Measurements from ENCODE around the gene KL. TPM values are rescaled to one million over a fixed set of nuclear protein-coding genes. Genes with fewer than 3 reads are reported as not detected.

Gene KL
- total RNA-seq, 4 donors from 2014 or later, result 2.6 to 6.9 (median 5.1) TPM

GRCh38 chr13:32989942-32990341 lies 26.3 kb upstream of the KL start:
- no peak for TF ChIP-seq POLR2A (IDR thresholded peaks at IDR 0.05)
- intact Hi-C loops (cut with DNase I; ENCODE audit: low total_unique reads), result no loop called here
- Histone ChIP-seq H3K27me3 (no peaks in the 10 kb centered on the region), H3K27ac (no peak overlapping the region), H3K4me1 (no peaks in the 10 kb centered on the region), H3K9me3 (no peaks in the 10 kb centered on the region), H3K4me3 (no peak overlapping the region), H3K36me3 (no peaks in the 10 kb centered on the region)
- DNase-seq, result no peak

DNA sequence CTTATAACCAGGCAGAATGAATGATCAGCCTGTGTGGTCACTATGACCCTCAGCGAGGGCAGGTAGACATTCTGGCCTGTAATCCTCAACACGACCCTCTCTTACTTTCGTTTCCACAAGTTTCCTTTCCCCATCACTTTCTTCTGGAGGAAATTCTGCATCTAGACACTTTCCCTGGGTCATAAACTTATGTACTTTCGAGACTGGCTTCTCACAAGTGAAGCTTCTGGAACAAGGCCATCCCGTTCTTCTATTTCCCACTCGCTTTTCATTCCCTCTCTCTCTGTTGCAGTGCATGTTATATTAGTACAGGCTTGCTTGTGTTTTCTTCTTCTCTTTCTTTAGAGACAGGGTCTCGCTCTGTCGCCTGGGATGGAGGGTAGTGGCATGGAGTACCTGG lies 23.1 kb upstream of the KL start:
- TF ChIP-seq, protein P1, sequence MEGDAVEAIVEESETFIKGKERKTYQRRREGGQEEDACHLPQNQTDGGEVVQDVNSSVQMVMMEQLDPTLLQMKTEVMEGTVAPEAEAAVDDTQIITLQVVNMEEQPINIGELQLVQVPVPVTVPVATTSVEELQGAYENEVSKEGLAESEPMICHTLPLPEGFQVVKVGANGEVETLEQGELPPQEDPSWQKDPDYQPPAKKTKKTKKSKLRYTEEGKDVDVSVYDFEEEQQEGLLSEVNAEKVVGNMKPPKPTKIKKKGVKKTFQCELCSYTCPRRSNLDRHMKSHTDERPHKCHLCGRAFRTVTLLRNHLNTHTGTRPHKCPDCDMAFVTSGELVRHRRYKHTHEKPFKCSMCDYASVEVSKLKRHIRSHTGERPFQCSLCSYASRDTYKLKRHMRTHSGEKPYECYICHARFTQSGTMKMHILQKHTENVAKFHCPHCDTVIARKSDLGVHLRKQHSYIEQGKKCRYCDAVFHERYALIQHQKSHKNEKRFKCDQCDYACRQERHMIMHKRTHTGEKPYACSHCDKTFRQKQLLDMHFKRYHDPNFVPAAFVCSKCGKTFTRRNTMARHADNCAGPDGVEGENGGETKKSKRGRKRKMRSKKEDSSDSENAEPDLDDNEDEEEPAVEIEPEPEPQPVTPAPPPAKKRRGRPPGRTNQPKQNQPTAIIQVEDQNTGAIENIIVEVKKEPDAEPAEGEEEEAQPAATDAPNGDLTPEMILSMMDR (IDR thresholded peaks at IDR 0.05), result no peak
- TF ChIP-seq POLR2A (IDR thresholded peaks at IDR 0.05), result no peak
- Histone ChIP-seq H3K4me3 (no peak overlapping the region), H3K36me3 (no peaks in the 10 kb centered on the region), H3K4me1 (no peaks in the 10 kb centered on the region), H3K27ac (no peak overlapping the region), H3K9me3 (no peaks in the 10 kb centered on the region), H3K27me3 (no peaks in the 10 kb centered on the region)
- intact Hi-C loops (cut with DNase I; ENCODE audit: low total_unique reads), result no loop called here
- no peak for DNase-seq

DNA sequence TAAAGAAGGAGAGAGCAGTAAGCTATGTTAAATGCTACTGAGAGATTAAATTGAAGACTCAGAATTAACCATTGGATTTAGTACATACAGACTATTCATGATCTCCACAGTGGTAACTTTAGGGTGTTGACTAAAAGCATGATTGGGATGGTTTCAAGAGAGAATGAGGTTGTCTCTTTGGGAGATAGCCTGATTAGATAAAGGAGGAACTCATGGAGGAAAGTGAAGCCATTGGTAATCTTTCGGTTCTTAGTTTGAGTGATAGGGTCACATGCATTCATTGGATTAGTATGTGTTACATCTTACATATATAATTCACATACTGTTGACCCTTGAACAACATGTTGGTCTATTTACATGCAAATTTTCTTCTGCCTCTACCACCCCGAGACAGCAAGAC lies 18.8 kb upstream of the KL start:
- no peak for DNase-seq
- Histone ChIP-seq H3K9me3 (no peaks in the 10 kb centered on the region), H3K27ac (no peak overlapping the region), H3K36me3 (no peaks in the 10 kb centered on the region), H3K27me3 (no peaks in the 10 kb centered on the region), H3K4me3 (no peak overlapping the region), H3K4me1 (no peaks in the 10 kb centered on the region)
- intact Hi-C loops (cut with DNase I; ENCODE audit: low total_unique reads), result no loop called here
- TF ChIP-seq POLR2A (IDR thresholded peaks at IDR 0.05), result no peak
- TF ChIP-seq, protein P1 (IDR thresholded peaks at IDR 0.05), result no peak

DNA sequence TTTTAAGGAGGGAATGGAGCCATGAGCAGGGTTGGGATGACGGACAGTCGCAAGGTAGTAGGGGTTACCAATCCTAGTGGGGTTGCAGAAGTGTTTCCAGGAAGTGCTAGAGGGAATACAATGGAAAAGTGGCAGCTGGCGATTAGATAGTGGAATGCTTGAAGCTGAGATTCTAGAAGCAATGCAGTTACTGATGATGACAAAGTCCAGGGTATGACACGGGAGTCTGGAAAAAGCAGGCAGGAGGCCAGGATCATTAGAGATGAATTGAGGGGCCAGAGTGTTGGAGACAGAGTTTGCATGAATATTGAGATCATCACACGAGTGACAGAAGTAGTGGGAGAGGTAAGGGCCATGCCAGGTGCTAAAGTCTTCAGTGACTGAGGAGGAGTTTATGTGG lies 17.3 kb upstream of the KL start:
- no peak overlapping the region for H3K4me3 ChIP-seq
- H3K27me3 ChIP-seq, result no peaks in the 10 kb centered on the region
- H3K36me3 ChIP-seq, result no peaks in the 10 kb centered on the region
- TF ChIP-seq, protein P1 (IDR thresholded peaks at IDR 0.05), result no peak
- no peak for TF ChIP-seq POLR2A (IDR thresholded peaks at IDR 0.05)
- H3K4me1 ChIP-seq, result no peaks in the 10 kb centered on the region
- H3K27ac ChIP-seq, result no peak overlapping the region
- intact Hi-C loops (cut with DNase I; ENCODE audit: low total_unique reads), result no loop called here
- no peak for DNase-seq
- H3K9me3 ChIP-seq, result no peaks in the 10 kb centered on the region

DNA sequence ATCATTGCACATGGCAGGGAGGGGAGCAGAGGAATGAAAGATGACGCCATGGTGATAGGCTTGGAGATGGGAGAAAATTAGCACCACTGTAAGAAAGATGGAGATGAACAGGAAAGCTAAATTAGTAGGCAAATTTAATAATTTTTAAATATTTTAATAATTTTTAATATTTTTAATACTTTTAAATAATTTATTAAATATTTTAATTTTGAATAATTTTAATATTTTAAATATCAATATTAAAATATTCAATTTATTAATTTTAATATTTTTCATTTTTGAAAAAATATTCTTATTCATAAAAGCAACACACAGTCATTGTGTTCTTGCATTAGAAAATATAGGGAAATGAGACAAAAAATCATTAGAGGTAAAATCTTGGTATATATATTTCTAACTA lies 15.9 kb upstream of the KL start:
- DNase-seq, result no peak
- no peak overlapping the region for H3K4me3 ChIP-seq
- no peak overlapping the region for H3K27ac ChIP-seq
- H3K27me3 ChIP-seq, result no peaks in the 10 kb centered on the region
- H3K4me1 ChIP-seq, result no peaks in the 10 kb centered on the region
- intact Hi-C loops (cut with DNase I; ENCODE audit: low total_unique reads), result no loop called here
- no peaks in the 10 kb centered on the region for H3K9me3 ChIP-seq
- no peaks in the 10 kb centered on the region for H3K36me3 ChIP-seq
- no peak for TF ChIP-seq POLR2A (IDR thresholded peaks at IDR 0.05)
- TF ChIP-seq, protein P1 (IDR thresholded peaks at IDR 0.05), result no peak

GRCh38 chr13:33003458-33004019 lies 12.7 kb upstream of the KL start:
- Histone ChIP-seq H3K4me1 (no peaks in the 10 kb centered on the region), H3K27ac (peak overlapping the region; percentile 26 to 71), H3K9me3 (no peaks in the 10 kb centered on the region), H3K36me3 (no peaks in the 10 kb centered on the region), H3K27me3 (no peaks in the 10 kb centered on the region), H3K4me3 (no peak overlapping the region)
- TF ChIP-seq, protein P1 (IDR thresholded peaks at IDR 0.05), result no peak
- TF ChIP-seq POLR2A (IDR thresholded peaks at IDR 0.05), result no peak
- DNase-seq, result no peak
- intact Hi-C loops (cut with DNase I; ENCODE audit: low total_unique reads), result no loop called here

Measured in uterus (tissue), 4 donors.